ENCODE data around the gene DSG3. TPM values are rescaled to one million over a fixed set of nuclear protein-coding genes. Genes with fewer than 3 reads are reported as not detected.
"Not testable (repeated sequence)": the region's sequence is repeated elsewhere in the genome, so short reads cannot be mapped to it uniquely, and the experiment has no call there.

Gene DSG3
- total RNA-seq, 1 donor from 2014 or later, result 0.67 TPM

- no peak for DNase-seq (ENCODE audit: low read depth)
- no peak overlapping the region for H3K4me3 ChIP-seq (ENCODE audit: low read depth, low read length)
- no peaks in the 10 kb centered on the region for H3K36me3 ChIP-seq (ENCODE audit: control insufficient read depth, insufficient read depth, low read length)
- no peaks in the 10 kb centered on the region for H3K27me3 ChIP-seq (ENCODE audit: control insufficient read depth, insufficient read depth, low read length)
- TF ChIP-seq, protein P1, sequence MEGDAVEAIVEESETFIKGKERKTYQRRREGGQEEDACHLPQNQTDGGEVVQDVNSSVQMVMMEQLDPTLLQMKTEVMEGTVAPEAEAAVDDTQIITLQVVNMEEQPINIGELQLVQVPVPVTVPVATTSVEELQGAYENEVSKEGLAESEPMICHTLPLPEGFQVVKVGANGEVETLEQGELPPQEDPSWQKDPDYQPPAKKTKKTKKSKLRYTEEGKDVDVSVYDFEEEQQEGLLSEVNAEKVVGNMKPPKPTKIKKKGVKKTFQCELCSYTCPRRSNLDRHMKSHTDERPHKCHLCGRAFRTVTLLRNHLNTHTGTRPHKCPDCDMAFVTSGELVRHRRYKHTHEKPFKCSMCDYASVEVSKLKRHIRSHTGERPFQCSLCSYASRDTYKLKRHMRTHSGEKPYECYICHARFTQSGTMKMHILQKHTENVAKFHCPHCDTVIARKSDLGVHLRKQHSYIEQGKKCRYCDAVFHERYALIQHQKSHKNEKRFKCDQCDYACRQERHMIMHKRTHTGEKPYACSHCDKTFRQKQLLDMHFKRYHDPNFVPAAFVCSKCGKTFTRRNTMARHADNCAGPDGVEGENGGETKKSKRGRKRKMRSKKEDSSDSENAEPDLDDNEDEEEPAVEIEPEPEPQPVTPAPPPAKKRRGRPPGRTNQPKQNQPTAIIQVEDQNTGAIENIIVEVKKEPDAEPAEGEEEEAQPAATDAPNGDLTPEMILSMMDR (IDR thresholded peaks at IDR 0.05; ENCODE audit: insufficient read depth, low read length, poor library complexity, severe bottlenecking), result no peak
These were observed 46.4 kb downstream of the DSG3 start for GRCh38 chr18:31493941-31494340.

DNA sequence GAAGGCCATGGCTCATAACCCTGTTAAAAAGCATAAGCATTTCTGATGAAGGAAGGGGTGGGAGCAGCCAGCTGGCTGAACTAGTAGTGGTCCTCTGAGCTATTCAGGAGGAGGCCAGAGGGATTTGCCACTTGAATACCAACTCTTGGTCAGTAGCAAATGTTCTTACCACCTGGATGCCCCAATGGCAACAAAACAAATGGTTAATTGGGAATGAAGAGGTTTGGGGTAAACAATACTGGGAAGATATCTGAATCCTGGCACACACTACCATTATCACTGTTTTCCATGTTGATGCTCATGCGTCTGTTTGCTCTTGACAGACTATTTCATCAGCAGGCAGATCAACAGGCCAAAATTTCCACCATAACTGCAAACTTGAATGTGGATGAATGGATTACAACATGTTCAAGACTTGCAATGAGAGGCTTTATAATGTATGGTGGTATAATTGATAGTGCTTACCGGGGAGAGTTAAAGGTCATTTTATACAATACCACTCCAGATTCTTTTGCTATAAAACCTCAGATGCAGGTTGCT lies 47.2 kb downstream of the DSG3 start:
- not testable (repeated sequence) for H3K27me3 ChIP-seq (ENCODE audit: control insufficient read depth, insufficient read depth, low read length)

GRCh38 chr18:31497404-31497835 lies 49.9 kb downstream of the DSG3 start:
- Histone ChIP-seq H3K36me3 (ENCODE audit: control insufficient read depth, insufficient read depth, low read length) (no peaks in the 10 kb centered on the region), H3K4me3 (ENCODE audit: low read depth, low read length) (peak overlapping the region; percentile 95)
- TF ChIP-seq, protein P1 (IDR thresholded peaks at IDR 0.05; ENCODE audit: insufficient read depth, low read length, poor library complexity, severe bottlenecking), result no peak

More for the DNA sequence above, 47.2 kb downstream of the DSG3 start:
- H3K4me3 ChIP-seq (ENCODE audit: low read depth, low read length); DNase-seq (ENCODE audit: low read depth); H3K36me3 ChIP-seq (ENCODE audit: control insufficient read depth, insufficient read depth, low read length): not testable (repeated sequence)

GRCh38 chr18:31497836-31498573 lies 50.5 kb downstream of the DSG3 start, which contains the start of gene DSG2:
DSG2 (plus strand) TSS chr18:31498177; CDS start chr18:31498252, 75 bp downstream.
- H3K4me3 ChIP-seq (ENCODE audit: low read depth, low read length), result peak within 1 kb of the TSS; percentile 95
- no peaks in the 10 kb centered on the region for H3K36me3 ChIP-seq (ENCODE audit: control insufficient read depth, insufficient read depth, low read length)
- DNase-seq (ENCODE audit: low read depth), result no peak
- H3K27me3 ChIP-seq (ENCODE audit: control insufficient read depth, insufficient read depth, low read length), result no peaks in the 10 kb centered on the region
- TF ChIP-seq, protein P1 (IDR thresholded peaks at IDR 0.05; ENCODE audit: insufficient read depth, low read length, poor library complexity, severe bottlenecking), result no peak

More at GRCh38 chr18:31497404-31497835, 49.9 kb downstream of the DSG3 start:
- DNase-seq (ENCODE audit: low read depth), result no peak
- H3K27me3 ChIP-seq (ENCODE audit: control insufficient read depth, insufficient read depth, low read length), result no peaks in the 10 kb centered on the region

- Histone ChIP-seq H3K27me3 (ENCODE audit: control insufficient read depth, insufficient read depth, low read length) (no peaks in the 10 kb centered on the region), H3K4me3 (ENCODE audit: low read depth, low read length) (peak overlapping the region; percentile 95), H3K36me3 (ENCODE audit: control insufficient read depth, insufficient read depth, low read length) (no peaks in the 10 kb centered on the region)
- DNase-seq (ENCODE audit: low read depth), result no peak
- TF ChIP-seq, protein P1 (IDR thresholded peaks at IDR 0.05; ENCODE audit: insufficient read depth, low read length, poor library complexity, severe bottlenecking), result no peak
These were observed 51.3 kb downstream of the DSG3 start for GRCh38 chr18:31498574-31499524.
